NCI-H345 (cell line): Measurements from ENCODE around the gene CUZD1.

Source experiments
- DNase-seq: peaks from one replicate; lab custom pipeline; 2025; lab: John Stamatoyannopoulos, UW

CUZD1 gene

DNA sequence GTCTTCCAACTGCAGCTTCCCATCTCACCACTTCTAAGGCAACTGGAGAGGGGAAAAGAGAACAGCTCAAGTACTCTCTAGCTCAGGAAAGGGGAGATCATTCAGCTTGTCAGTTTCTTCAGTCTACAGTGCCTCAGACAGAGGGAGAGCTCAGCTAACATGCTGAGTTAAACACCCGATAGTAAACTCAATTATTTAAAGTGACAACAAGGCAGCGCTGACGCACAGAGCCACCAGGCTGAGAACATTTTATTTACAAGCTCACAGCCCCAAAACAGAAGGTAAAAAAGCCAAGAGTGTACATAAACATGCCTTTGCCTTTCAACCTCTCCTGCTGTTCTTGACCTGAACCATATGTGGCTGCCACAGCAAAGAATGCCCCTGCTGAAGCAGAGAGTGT, 10.1 kb upstream of the CUZD1 start:
- no peak for DNase-seq

- DNase-seq, result no peak
Observed at GRCh38 chr10:122854648-122855047, 9.0 kb upstream of the CUZD1 start.

GRCh38 chr10:122853665-122854313, 8.1 kb upstream of the CUZD1 start:
- no peak for DNase-seq

- DNase-seq, result no peak
Observed at GRCh38 chr10:122852261-122852660, 6.6 kb upstream of the CUZD1 start.

- DNase-seq, result no peak
Observed at GRCh38 chr10:122850705-122851640, 5.3 kb upstream of the CUZD1 start.

GRCh38 chr10:122849900-122850605, 4.4 kb upstream of the CUZD1 start:
- no peak for DNase-seq

- DNase-seq, result no peak
Observed at GRCh38 chr10:122849090-122849489, 3.4 kb upstream of the CUZD1 start.

DNA sequence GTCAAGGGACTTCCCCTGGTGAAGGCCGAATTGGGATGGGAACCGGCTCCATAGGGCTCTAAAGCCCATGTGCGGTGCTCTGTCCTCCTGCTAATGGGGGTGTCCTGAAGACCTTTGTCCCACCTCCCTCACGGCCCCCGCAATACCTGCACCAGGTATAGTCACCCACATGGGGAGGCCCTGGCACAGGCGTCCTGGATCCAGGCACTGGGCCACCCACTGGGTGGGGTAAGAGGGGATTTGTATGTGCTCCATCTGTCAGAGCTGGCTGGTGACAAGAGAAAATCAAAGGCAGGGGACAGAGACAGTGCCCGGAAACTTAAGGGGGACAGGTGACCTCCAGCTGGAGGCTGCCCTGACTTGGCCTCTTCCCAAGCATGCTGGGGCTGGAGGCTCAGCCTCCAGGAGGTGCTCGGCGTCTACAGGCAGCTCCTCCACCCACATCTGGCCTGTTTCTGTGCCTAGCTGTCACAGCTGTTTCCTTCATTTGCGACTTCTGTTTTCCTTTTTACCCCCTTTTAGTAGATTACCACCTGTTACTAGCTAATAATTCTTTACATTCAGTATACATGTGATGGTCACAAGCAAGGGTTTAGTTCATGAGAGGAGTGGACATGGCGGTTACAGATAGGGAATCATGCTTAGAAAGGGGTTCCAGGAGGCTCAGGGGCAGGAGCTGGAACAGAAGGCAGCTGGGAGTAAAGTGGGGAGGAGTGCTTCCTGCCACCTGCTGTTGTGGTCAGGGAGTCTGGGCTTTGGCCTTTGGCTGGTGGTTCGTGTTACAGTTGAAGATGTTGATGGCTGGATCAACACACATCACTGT, 2.3 kb upstream of the CUZD1 start:
- DNase-seq, result no peak

- no peak for DNase-seq
Observed at GRCh38 chr10:122844146-122844545, 1.5 kb downstream of the CUZD1 start.

- DNase-seq, result no peak
Observed at GRCh38 chr10:122841569-122841968, 4.1 kb downstream of the CUZD1 start.

- no peak for DNase-seq
Observed at GRCh38 chr10:122839505-122839904, 6.2 kb downstream of the CUZD1 start.

GRCh38 chr10:122838880-122839279, 6.8 kb downstream of the CUZD1 start:
- DNase-seq, result no peak

GRCh38 chr10:122835908-122836307, 9.7 kb downstream of the CUZD1 start:
- no peak for DNase-seq

DNA sequence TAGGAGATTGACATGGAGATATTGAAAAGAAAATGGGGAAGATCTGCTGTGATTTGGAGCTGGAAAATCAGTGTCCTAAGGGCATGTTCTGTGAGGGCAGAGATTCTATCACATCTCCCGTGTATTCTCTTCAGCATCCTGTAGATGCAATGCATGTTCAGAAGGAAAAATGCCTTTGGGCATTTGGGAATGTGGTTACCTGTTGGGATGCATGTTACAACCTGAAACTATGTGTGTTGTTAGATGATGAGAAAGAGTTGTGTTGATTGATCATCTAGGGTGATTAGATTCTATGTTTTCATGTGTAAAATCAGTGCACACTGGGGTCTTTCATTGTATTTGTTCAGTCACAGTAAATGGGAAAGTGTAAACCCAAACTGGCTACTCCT, 14.7 kb downstream of the CUZD1 start:
- no peak for DNase-seq

GRCh38 chr10:122830273-122830964, 15.2 kb downstream of the CUZD1 start:
- DNase-seq, result no peak

GRCh38 chr10:122829454-122829853, 16.2 kb downstream of the CUZD1 start:
- DNase-seq, result no peak

DNA sequence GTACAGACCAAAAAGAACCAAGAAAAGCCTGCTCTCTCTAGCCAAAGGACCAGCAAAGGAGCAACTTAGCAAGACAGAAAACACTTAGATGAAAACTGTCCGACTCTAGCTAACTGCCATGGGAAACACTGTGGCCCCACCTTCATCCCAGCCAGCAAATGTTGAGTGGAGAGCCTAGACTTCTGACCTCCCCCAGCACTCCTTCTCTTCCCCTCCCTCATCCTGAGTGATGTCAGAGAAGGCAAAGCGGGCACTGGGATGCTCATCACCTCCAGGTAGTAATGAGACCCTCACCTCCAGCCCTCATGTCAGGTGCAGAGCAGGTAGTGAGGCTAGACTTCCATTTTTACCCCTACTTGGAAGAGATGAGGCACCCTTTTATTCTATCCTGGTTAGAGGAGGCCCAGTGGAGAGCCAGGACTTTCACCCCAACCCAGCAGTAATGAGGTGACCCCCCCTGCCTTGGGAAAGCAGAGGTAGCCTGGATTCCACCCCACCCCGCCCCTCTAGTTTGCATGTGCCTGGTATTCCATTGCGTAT, 16.9 kb downstream of the CUZD1 start:
- DNase-seq, result no peak

GRCh38 chr10:122827302-122827701, 18.4 kb downstream of the CUZD1 start:
- no peak for DNase-seq

GRCh38 chr10:122822973-122823690, 22.5 kb downstream of the CUZD1 start:
- DNase-seq, result no peak

- DNase-seq, result no peak
Observed at GRCh38 chr10:122821808-122822207, 23.8 kb downstream of the CUZD1 start.
